HG02973 (cell line): ENCODE measurements around the gene TOM1.
"Not testable (repeated sequence)": the region's sequence is repeated elsewhere in the genome, so short reads cannot be mapped to it uniquely, and the experiment has no call there.

Experiments used
- ATAC-seq: cut with Tn5 transposase; IDR thresholded peaks from one replicate; pipeline ENCODE4 v1.9.1; 2021; ENCODE audit warnings: moderate library complexity; ENCODE audit not compliant: unreplicated experiment

The TOM1 gene

DNA sequence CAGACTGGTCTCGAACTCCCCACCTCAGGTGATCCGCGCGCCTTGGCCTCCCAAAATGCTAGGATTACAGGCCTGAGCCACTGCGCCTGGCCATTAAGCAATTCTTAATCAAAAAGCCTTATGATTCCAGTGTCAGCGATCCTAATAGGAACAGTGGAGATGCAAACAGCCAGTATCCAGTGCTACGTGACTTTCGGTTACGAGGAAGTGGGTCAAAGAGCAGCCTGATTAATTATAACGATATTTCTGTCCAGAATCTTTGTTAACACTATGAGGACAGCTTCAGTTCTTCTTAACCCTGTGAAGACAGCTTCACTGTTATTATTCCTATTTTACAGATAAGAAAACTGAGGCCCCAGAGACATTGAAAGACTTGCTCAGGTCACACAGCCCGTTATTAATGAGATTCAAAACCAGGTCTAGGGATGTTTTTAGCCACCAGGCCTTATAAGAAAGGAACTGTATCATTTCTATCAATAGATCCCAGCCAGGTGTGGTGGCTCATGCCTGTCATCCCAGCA lies 63.9 kb downstream of the TOM1 start:
- ATAC-seq, result no peak

DNA sequence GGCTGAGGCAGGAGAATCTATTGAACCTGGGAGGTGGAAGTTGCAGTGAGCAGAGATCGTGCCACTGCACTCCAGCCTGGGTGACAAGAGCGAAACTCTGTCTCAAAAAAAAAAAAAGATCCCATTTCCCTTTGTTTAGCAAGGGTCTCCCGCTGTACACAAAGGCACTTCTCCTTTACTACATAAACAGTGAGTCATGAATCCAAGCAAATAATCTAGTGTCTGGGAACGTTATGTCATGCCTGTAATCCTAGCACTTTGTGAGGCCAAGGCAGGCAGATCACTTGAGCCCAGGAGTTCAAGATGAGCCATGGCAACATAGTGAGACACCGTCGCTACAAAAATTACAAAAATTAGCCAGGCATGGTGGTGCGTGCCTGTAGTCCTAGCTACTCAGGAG lies 64.5 kb downstream of the TOM1 start:
- not testable (repeated sequence) for ATAC-seq

DNA sequence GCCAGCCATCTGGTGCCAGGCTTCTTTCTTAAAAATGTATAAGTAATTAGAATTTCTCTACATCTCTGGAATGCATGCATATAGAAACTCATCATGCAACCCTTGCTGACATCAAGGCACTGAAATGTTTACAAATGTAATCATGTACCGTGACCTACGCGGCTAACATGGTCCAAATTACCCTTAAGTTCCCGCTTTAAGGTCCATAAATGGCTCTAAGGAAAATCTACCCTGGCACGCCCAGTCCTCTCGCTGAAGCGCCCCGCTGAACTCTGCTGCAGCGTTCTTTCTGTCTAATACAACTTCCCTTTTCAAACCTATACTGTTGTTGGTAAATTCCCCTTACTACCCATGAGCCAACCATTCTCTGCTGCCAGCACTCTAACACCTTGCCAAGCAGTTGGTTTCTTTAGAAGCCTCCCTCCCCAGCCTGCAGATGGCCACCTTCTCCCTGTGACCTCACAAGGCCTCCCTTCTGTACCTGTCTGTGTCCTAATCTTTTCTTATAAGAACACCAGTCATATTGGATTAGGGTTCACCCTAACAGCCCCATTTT lies 67.7 kb downstream of the TOM1 start:
- ATAC-seq, result peak; percentile 43

DNA sequence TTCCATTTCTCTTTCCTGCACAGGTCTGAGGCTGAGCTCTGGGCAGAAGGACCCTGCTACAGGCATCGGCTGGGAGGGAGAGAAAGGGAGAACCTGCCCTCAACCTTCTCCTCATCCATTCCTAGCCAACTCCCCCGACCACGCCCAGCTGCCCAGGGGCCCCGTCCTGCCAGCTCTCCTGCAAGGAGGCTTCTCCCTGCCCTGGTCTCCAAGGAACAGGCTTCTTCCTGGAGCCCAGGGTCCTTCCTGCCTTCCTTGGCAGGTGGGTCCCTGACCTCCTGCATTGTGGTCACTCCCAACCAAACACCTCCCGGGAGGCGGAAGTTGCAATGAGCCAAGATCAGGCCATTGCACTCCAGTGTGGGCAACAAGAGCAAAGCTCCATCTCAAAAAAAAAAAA lies 68.7 kb downstream of the TOM1 start:
- no peak for ATAC-seq

DNA sequence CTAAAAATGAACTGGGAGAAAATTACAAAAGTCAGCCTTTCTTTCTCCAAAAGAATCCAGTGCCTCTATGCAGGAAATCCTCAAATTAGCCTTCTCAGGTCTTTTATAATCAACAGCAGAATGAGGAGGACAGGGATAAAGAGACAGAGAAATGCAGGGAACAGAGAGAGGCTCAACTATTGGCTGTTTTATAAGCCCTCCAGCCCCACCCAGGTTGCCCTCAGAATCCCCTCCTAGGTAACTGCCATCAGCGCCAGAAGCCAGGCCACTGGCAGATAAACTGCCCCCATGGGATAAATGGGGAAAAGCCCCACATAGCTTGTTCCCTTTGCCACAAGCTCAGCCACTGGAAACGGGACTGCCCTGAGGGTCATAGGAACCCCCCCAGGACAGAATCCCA lies 70.3 kb downstream of the TOM1 start:
- no peak for ATAC-seq

DNA sequence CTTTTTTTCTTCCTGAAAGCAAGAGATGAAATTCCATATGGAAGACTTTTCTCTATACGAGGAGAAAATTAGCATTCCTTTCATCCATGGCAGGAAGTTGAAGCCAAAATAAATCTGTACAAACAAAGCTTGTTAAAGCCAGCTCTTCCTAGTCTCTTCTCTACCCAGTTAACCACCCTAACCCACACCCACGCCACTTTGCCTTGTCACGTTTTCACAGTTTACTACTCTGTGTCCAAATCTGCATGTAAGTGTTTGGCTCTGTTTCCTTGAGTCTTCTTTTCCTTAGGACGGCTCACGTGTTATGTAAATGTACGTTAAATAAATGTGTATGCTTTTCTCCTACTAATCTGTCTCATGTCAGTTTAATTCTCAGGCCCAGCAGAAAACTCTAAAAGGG lies 74.1 kb downstream of the TOM1 start:
- ATAC-seq, result no peak

DNA sequence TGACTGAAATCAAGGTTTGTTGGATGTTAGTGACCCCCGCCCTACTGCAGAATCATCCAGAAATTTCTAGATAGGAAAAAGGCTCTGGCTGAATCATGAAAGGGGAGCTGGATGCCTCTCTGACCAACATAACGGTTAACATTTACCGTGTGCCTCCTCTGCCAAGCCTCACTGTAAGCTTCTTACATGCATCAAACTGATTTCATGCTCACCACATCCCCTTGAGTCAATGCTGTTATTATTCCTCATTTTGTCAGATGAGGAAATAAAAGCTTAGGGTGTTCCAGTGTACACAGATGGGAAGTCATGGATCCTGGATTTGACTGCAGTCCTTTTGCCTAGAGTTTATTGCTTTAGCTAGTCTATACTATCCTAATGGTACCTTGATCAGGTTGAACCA lies 75.3 kb downstream of the TOM1 start:
- no peak for ATAC-seq

DNA sequence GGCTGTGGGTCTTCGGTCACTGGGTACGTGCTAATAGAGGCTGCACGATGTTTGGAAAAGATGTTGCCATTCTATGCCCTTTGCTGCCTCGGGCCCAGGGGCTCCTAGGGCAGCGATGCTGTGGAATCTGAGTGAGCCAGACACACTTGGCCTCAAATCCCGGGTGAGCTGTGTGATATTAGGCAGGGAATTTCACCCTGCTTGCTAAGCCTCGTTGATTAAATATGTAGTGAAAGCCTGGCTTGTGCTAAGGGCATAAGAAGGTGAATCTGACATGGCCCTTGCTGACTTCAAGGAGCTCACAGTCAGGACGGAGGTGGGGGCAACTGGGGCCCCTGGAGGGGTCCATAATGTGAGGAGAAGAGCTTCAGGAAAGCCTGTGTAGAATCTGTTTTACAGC lies 75.8 kb downstream of the TOM1 start:
- no peak for ATAC-seq

DNA sequence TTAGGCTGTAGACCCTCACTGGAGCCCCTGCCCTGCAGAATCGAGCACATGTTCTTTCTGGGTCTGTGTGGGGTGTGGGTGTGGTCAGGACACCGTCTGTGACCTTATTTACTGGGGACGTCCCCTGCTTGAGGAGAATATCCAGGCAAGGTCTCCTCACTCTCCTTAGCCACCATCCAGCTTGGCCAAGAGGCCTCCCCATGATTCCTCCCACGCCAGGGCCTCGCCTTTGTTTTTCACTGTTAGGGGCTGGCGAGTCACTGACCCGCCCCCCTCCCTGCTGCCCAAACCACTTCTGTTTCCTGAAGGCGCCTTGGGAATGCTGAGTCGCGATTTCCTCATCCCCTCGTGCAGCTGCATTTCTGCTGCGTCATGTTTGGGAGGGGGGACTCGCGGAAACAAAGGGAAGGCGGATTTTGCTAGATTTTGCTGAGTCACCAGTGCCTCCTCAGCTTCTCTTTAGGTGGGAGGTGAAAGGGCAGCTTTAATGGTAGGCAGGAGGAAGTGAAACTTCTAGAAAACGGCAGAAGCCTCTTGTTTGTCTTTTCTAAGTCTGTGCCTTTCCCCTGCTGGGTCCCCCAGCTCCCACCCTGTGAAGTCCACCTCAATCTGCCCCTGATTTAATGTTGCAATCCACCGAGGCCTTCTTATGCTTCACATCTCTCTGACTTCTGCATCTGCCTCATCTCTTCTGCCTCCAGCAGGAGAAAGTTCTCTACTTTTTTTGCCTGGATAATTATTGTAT lies 77.2 kb downstream of the TOM1 start:
- peak; percentile 43 for ATAC-seq

DNA sequence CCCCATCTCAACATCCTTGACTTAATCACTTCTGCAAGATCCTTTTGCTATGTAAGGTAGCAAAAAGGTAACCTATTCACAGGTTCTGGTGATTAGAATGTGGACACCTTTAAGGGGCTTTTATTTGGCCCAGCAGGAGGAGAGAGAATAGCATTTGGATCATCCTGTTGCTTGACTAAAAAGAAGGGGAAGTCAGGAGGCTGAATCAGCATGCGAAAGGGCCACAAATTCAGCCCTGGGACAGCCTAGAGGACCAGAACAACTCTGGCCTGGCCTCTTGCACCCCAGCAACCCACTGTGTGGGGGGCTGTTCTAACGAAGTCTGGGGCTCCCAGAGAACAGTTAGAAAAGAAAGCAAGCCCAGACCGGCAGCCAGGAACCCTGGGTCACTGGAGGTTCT lies 78.0 kb downstream of the TOM1 start:
- no peak for ATAC-seq

DNA sequence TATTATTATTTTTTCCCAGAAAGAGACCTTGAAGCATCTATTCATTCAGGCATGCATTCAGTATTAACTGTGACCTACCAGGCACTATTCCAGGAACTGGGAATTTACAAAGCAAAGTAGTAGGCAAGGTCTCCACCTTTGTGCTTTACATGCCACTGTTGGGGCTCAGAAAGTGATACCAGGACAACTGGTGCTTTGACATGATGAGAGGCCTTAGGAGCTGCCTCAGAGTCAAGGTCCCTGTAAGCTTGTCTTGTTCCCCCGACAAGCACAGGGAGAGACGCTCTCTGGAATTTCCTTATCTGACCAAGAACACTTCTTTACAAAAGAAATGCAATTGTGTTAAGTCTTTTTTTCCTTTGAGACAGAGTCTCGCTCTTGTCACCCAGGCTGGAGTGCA lies 78.9 kb downstream of the TOM1 start:
- no peak for ATAC-seq

DNA sequence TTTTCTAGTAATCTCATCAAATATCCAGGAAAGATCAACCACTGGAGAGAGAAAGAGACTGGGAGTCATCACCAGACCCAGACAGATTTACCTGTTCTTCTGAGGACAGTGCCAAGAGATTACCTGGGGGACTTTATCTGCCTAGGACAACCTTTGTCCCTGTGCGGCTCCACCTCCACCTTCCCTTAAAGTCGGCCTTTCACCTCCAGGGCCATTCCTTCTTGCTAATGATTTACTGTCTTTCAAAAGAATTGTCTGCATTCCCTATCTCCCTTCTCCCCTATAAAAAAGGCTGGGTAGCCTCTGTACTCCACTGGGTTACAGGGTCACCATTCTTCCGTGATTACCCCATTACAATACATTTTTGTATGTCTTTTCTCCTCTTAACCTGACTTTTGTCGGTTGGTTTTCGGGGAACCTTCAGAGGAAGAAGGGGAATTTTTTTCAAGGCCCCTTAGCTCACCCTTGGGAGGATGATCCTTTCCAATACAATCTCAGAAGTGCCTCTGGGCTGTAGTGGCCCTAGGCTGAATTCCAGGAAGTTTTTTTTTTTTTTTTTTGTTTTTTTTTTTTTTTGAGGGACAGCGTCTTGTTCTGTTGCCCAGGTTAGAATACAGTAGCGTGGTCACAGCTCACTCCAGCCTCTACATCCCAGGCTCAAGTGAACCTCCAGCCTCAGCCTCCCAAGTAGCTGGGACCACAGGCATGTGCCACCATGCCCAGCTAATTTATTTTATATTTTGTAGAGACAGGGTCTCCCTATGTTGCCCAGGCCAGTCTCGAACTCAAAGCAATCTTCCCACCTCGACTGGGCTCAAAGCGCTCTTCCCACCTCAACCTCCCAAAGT lies 79.7 kb downstream of the TOM1 start:
- ATAC-seq, result no peak

DNA sequence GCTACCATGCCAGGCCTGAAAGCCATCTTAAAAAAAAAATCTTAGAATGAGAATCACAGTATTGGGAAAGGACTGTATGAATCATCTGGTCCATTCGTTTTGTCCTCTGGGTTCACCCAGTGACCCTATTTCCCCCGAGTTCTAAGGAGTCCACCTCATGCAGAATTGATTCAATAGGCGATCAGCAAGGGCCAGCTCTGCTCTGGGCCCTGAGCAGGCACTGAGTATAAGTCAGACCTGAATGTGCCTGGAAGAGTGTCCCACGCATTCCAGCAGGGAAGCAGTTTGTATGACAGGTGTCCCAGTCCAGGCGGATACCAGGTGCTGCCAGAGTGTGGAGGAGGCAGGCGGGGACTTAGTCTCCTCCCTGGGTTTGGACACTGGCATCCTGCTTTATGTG lies 80.3 kb downstream of the TOM1 start:
- no peak for ATAC-seq

DNA sequence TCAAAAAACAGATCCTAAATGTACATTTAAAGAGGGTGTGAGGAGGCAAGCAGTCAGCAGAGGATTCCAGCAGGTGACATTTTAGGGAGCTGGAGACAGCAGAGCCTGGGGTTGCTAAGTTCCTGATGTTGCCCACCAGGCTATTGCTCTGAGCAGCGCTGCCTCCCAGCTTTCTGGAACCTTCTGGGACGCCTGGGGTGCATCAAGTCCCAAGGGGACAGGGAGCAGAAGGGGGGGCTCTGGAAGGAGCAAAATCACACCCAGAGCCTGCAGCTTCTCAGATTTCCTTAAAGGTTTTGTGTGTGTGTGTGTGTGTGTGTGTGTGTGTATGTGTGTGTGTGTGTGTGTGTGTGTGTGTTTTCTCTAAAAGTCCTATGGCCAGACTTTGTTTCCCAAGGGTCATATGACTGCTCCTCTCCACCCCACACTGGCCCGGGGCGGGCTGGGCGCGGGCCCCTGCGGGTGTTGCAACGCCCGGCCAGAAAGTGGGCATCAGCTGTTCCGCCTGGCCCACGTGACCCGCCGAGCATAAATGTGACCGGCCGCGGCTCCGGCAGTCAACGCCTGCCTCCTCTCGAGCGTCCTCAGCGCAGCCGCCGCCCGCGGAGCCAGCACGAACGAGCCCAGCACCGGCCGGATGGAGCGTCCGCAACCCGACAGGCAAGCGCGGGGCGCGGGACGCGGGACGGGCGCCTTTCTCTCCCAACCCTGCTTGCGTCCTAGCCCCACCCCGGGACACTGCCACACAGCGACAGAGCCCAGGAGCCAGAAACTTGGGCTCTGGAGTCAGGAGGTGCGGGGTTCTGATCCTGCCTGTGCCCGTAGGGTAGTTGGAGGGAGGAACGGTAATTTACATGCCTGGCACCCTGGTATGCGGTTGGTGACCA lies 81.1 kb downstream of the TOM1 start, which contains the start of gene HMOX1:
HMOX1 (plus strand) TSS at position 560 of the 887 bp plus-strand sequence; CDS start at position 638, 78 bp downstream.
- peak; percentile 53 for ATAC-seq

DNA sequence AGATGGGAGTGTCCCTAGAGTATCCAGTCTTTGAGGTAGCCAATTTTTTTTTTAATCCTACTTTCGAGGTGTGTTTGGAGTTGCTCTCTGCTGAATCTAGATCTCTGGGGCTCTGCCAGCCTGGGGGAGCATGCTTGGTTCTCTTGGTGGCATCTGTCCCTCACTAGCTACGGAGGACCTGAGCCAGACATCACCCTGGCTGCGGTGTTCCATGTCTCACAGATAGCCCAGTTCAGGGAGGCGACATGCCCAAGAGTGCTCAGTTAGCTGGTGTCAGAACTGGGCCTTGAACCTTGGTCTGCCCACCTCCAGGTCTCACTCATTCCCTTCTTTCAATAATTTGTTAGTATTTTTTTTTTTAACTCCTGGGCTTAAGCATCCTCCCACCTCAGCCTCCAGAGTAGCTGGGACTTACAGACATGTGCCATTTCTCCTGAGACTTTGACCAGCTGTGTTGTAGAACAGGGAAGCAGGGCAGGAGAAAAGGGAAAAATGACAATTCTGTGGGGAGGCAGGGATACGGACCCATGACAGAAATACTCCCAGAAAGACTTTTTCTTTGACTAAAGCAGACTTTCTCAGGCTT lies 81.8 kb downstream of the TOM1 start:
- ATAC-seq, result no peak

DNA sequence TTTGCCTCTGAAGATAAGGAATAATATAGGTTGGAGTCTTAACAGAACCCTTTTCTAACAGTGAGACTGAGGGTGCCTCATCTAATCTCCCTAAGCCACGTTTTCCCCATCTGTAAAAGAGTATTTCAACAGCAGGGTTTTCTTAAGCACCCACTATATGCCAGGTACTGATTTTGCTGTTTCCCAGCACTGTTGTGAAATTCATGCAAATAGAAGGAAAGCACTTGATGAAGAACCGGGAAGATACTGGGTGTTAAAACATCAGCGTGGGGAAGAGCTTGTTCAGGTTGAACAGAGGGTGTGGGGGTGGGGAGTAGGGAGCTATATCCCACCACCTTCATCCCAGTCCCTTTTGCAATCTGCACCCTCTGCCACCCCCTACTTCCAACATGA lies 84.0 kb downstream of the TOM1 start:
- no peak for ATAC-seq

DNA sequence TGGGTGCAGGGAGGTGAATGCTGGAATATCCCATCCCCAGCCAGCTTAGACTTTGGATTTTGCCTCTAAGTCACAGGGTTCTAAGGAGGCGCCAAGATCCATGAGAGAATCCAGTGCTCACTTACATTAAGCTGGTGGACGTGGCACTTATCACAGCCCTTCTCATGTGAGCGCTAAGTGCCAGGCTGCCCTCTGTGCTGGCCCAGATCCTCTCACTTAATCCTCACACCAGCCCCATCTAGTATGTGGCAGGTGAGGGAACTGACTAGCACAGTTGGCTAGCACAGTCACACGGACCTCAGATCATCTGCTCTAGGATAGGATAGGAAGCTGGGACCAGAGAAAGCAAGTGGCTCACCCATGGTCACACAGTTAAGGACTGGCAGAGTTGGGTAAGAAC lies 84.8 kb downstream of the TOM1 start:
- no peak for ATAC-seq

DNA sequence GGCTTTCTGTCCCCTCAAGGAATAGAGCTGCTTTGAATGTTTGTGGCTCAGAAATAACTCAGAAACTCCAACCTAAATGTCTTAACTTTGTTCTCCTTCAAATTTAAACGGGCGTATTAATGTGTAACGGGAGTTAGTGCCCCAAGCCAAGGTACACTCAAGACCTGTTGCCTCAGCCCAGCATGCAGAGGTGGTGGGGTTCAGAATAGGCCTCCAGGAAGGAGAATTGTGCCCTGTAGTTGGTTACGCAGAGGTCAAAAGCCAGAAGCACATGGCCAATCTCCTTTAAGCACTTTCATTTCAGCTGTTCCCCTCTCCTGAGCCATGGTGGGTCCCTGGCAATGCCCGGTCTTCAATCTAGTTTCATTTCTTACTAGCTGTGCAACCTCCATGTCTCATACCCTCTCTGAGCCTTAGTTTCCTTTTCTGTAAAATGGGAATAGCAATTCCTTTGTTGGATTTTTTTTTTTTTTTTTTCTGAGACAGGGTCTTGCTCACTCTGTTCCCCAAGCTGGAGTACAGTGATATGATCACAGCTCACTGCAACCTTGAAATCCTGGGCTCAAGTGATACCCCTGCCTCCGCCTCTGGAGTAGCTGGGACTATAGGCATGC lies 85.4 kb downstream of the TOM1 start:
- no peak for ATAC-seq

DNA sequence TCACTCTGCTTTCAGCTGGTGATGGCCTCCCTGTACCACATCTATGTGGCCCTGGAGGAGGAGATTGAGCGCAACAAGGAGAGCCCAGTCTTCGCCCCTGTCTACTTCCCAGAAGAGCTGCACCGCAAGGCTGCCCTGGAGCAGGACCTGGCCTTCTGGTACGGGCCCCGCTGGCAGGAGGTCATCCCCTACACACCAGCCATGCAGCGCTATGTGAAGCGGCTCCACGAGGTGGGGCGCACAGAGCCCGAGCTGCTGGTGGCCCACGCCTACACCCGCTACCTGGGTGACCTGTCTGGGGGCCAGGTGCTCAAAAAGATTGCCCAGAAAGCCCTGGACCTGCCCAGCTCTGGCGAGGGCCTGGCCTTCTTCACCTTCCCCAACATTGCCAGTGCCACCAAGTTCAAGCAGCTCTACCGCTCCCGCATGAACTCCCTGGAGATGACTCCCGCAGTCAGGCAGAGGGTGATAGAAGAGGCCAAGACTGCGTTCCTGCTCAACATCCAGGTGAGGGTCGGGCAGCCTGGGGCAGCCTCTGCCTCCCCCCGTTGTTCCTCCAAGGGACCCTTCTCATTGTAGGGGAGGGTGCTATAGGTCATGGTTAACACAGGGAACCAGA lies 87.1 kb downstream of the TOM1 start:
- ATAC-seq, result no peak

DNA sequence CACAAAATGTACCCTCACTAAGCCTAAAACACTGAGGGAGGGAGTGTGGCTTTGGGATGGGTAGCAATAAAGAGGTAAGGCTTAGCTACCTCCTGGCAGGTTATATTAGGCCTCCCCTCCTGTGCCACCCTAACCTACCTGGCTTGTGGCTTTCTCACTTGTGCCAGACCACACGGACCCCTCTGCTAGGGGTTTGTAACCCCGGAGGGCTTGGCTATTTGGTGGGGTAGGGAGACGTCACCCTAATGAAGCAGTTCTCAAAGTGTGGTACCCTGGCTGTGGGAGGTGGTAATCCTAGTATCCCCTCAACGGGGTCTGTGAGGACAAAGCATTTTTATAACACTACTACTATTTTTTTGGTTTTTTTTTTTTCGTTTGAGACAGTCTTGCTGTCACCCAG lies 91.2 kb downstream of the TOM1 start:
- ATAC-seq, result no peak
